ENCODE measurements around the gene PTPRD.

The PTPRD gene

GRCh38 chr9:8567963-8568579 is 2044.7 kb downstream of the PTPRD start:
- Histone ChIP-seq H3K27me3 (ENCODE audit: control insufficient read depth in 1 of 2, insufficient read depth in 2 of 2, low read length in 2 of 2) (no peaks in the 10 kb centered on the region), H3K9me3 (ENCODE audit: control insufficient read depth in 2 of 2, low read length in 2 of 2) (no peaks in the 10 kb centered on the region), H3K27ac (ENCODE audit: low read length) (no peak overlapping the region), H3K9ac (ENCODE audit: low read length in 2 of 2) (no peak overlapping the region), H3K4me1 (ENCODE audit: control insufficient read depth, insufficient read depth, low read length) (no peaks in the 10 kb centered on the region), H3K4me3 (ENCODE audit: low read length in 2 of 2) (no peak overlapping the region), H3K36me3 (ENCODE audit: control insufficient read depth in 2 of 2, insufficient read depth in 2 of 2, low read length in 2 of 2) (no peaks in the 10 kb centered on the region)

- H3K36me3 ChIP-seq (ENCODE audit: control insufficient read depth in 2 of 2, insufficient read depth in 2 of 2, low read length in 2 of 2): no peaks in the 10 kb centered on the region
- no peak overlapping the region for H3K4me3 ChIP-seq (ENCODE audit: low read length in 2 of 2)
- H3K27me3 ChIP-seq (ENCODE audit: control insufficient read depth in 1 of 2, insufficient read depth in 2 of 2, low read length in 2 of 2): no peaks in the 10 kb centered on the region
- H3K9ac ChIP-seq (ENCODE audit: low read length in 2 of 2): no peak overlapping the region
- H3K9me3 ChIP-seq (ENCODE audit: control insufficient read depth in 2 of 2, low read length in 2 of 2): no peaks in the 10 kb centered on the region
- H3K27ac ChIP-seq (ENCODE audit: low read length): no peak overlapping the region
- H3K4me1 ChIP-seq (ENCODE audit: control insufficient read depth, insufficient read depth, low read length): no peaks in the 10 kb centered on the region
Measured at GRCh38 chr9:8564960-8565359, 2047.8 kb downstream of the PTPRD start.

- H3K9me3 ChIP-seq (ENCODE audit: control insufficient read depth in 2 of 2, low read length in 2 of 2): no peaks in the 10 kb centered on the region
- H3K27ac ChIP-seq (ENCODE audit: low read length): no peak overlapping the region
- no peaks in the 10 kb centered on the region for H3K36me3 ChIP-seq (ENCODE audit: control insufficient read depth in 2 of 2, insufficient read depth in 2 of 2, low read length in 2 of 2)
- H3K4me1 ChIP-seq (ENCODE audit: control insufficient read depth, insufficient read depth, low read length): no peaks in the 10 kb centered on the region
- no peak overlapping the region for H3K9ac ChIP-seq (ENCODE audit: low read length in 2 of 2)
- no peak overlapping the region for H3K4me3 ChIP-seq (ENCODE audit: low read length in 2 of 2)
- H3K27me3 ChIP-seq (ENCODE audit: control insufficient read depth in 1 of 2, insufficient read depth in 2 of 2, low read length in 2 of 2): no peaks in the 10 kb centered on the region
Measured at GRCh38 chr9:8560560-8561525, 2052.0 kb downstream of the PTPRD start.

- no peak overlapping the region for H3K9ac ChIP-seq (ENCODE audit: low read length in 2 of 2)
- no peak overlapping the region for H3K4me3 ChIP-seq (ENCODE audit: low read length in 2 of 2)
- H3K27me3 ChIP-seq (ENCODE audit: control insufficient read depth in 1 of 2, insufficient read depth in 2 of 2, low read length in 2 of 2): no peaks in the 10 kb centered on the region
- no peak overlapping the region for H3K27ac ChIP-seq (ENCODE audit: low read length)
- no peaks in the 10 kb centered on the region for H3K36me3 ChIP-seq (ENCODE audit: control insufficient read depth in 2 of 2, insufficient read depth in 2 of 2, low read length in 2 of 2)
- H3K4me1 ChIP-seq (ENCODE audit: control insufficient read depth, insufficient read depth, low read length): no peaks in the 10 kb centered on the region
- no peaks in the 10 kb centered on the region for H3K9me3 ChIP-seq (ENCODE audit: control insufficient read depth in 2 of 2, low read length in 2 of 2)
Measured at GRCh38 chr9:8558176-8558575, 2054.6 kb downstream of the PTPRD start.

- no peak overlapping the region for H3K9ac ChIP-seq (ENCODE audit: low read length in 2 of 2)
- no peak overlapping the region for H3K27ac ChIP-seq (ENCODE audit: low read length)
Measured at GRCh38 chr9:8555762-8556500, 2056.9 kb downstream of the PTPRD start.

GRCh38 chr9:8553444-8553843 is 2059.4 kb downstream of the PTPRD start:
- Histone ChIP-seq H3K9me3 (ENCODE audit: control insufficient read depth in 2 of 2, low read length in 2 of 2) (no peaks in the 10 kb centered on the region), H3K27me3 (ENCODE audit: control insufficient read depth in 1 of 2, insufficient read depth in 2 of 2, low read length in 2 of 2) (no peaks in the 10 kb centered on the region), H3K36me3 (ENCODE audit: control insufficient read depth in 2 of 2, insufficient read depth in 2 of 2, low read length in 2 of 2) (no peaks in the 10 kb centered on the region), H3K4me1 (ENCODE audit: control insufficient read depth, insufficient read depth, low read length) (no peaks in the 10 kb centered on the region), H3K9ac (ENCODE audit: low read length in 2 of 2) (no peak overlapping the region), H3K4me3 (ENCODE audit: low read length in 2 of 2) (no peak overlapping the region), H3K27ac (ENCODE audit: low read length) (no peak overlapping the region)

More at GRCh38 chr9:8555762-8556500, 2056.9 kb downstream of the PTPRD start:
- no peaks in the 10 kb centered on the region for H3K27me3 ChIP-seq (ENCODE audit: control insufficient read depth in 1 of 2, insufficient read depth in 2 of 2, low read length in 2 of 2)
- no peaks in the 10 kb centered on the region for H3K36me3 ChIP-seq (ENCODE audit: control insufficient read depth in 2 of 2, insufficient read depth in 2 of 2, low read length in 2 of 2)
- H3K9me3 ChIP-seq (ENCODE audit: control insufficient read depth in 2 of 2, low read length in 2 of 2): no peaks in the 10 kb centered on the region
- H3K4me3 ChIP-seq (ENCODE audit: low read length in 2 of 2): no peak overlapping the region
- no peaks in the 10 kb centered on the region for H3K4me1 ChIP-seq (ENCODE audit: control insufficient read depth, insufficient read depth, low read length)

- no peaks in the 10 kb centered on the region for H3K4me1 ChIP-seq (ENCODE audit: control insufficient read depth, insufficient read depth, low read length)
- H3K9ac ChIP-seq (ENCODE audit: low read length in 2 of 2): no peak overlapping the region
- no peak overlapping the region for H3K27ac ChIP-seq (ENCODE audit: low read length)
- H3K27me3 ChIP-seq (ENCODE audit: control insufficient read depth in 1 of 2, insufficient read depth in 2 of 2, low read length in 2 of 2): no peaks in the 10 kb centered on the region
- H3K4me3 ChIP-seq (ENCODE audit: low read length in 2 of 2): no peak overlapping the region
- H3K9me3 ChIP-seq (ENCODE audit: control insufficient read depth in 2 of 2, low read length in 2 of 2): no peaks in the 10 kb centered on the region
- H3K36me3 ChIP-seq (ENCODE audit: control insufficient read depth in 2 of 2, insufficient read depth in 2 of 2, low read length in 2 of 2): no peaks in the 10 kb centered on the region
Measured at GRCh38 chr9:8552732-8553131, 2060.1 kb downstream of the PTPRD start.

GRCh38 chr9:8549214-8549613 is 2063.6 kb downstream of the PTPRD start:
- Histone ChIP-seq H3K9ac (ENCODE audit: low read length in 2 of 2) (no peak overlapping the region), H3K36me3 (ENCODE audit: control insufficient read depth in 2 of 2, insufficient read depth in 2 of 2, low read length in 2 of 2) (no peaks in the 10 kb centered on the region), H3K4me1 (ENCODE audit: control insufficient read depth, insufficient read depth, low read length) (no peaks in the 10 kb centered on the region), H3K4me3 (ENCODE audit: low read length in 2 of 2) (no peak overlapping the region), H3K27ac (ENCODE audit: low read length) (no peak overlapping the region), H3K27me3 (ENCODE audit: control insufficient read depth in 1 of 2, insufficient read depth in 2 of 2, low read length in 2 of 2) (no peaks in the 10 kb centered on the region), H3K9me3 (ENCODE audit: control insufficient read depth in 2 of 2, low read length in 2 of 2) (no peaks in the 10 kb centered on the region)

GRCh38 chr9:8543219-8543618 is 2069.6 kb downstream of the PTPRD start:
- H3K27me3 ChIP-seq (ENCODE audit: control insufficient read depth in 1 of 2, insufficient read depth in 2 of 2, low read length in 2 of 2): no peaks in the 10 kb centered on the region
- H3K9me3 ChIP-seq (ENCODE audit: control insufficient read depth in 2 of 2, low read length in 2 of 2): no peaks in the 10 kb centered on the region
- H3K36me3 ChIP-seq (ENCODE audit: control insufficient read depth in 2 of 2, insufficient read depth in 2 of 2, low read length in 2 of 2): no peaks in the 10 kb centered on the region
- H3K27ac ChIP-seq (ENCODE audit: low read length): no peak overlapping the region
- no peak overlapping the region for H3K9ac ChIP-seq (ENCODE audit: low read length in 2 of 2)
- H3K4me1 ChIP-seq (ENCODE audit: control insufficient read depth, insufficient read depth, low read length): no peaks in the 10 kb centered on the region
- no peak overlapping the region for H3K4me3 ChIP-seq (ENCODE audit: low read length in 2 of 2)

- no peaks in the 10 kb centered on the region for H3K36me3 ChIP-seq (ENCODE audit: control insufficient read depth in 2 of 2, insufficient read depth in 2 of 2, low read length in 2 of 2)
- no peaks in the 10 kb centered on the region for H3K4me1 ChIP-seq (ENCODE audit: control insufficient read depth, insufficient read depth, low read length)
- no peak overlapping the region for H3K9ac ChIP-seq (ENCODE audit: low read length in 2 of 2)
- H3K27ac ChIP-seq (ENCODE audit: low read length): no peak overlapping the region
- H3K27me3 ChIP-seq (ENCODE audit: control insufficient read depth in 1 of 2, insufficient read depth in 2 of 2, low read length in 2 of 2): no peaks in the 10 kb centered on the region
- H3K4me3 ChIP-seq (ENCODE audit: low read length in 2 of 2): no peak overlapping the region
- H3K9me3 ChIP-seq (ENCODE audit: control insufficient read depth in 2 of 2, low read length in 2 of 2): no peaks in the 10 kb centered on the region
Measured at GRCh38 chr9:8542537-8542936, 2070.3 kb downstream of the PTPRD start.
